Stimulated activated CD4-positive, alpha-beta T cell treated with anti-CD3 and anti-CD28 coated beads, Interleukin-4, amount 100 ng/mL, for 24 hours (primary cell): ENCODE results near the gene TMEM144.

Experiments used
- DNase-seq: peaks from one replicate; pipeline ENCODE4 v3.0.0-alpha.2; 2020

The TMEM144 gene

GRCh38 chr4:158209825-158210807 is at the start of gene TMEM144:
TMEM144 (plus strand) TSS chr4:158210486; CDS start chr4:158212668, 2,182 bp downstream.
- peak; percentile 34 for DNase-seq

DNA sequence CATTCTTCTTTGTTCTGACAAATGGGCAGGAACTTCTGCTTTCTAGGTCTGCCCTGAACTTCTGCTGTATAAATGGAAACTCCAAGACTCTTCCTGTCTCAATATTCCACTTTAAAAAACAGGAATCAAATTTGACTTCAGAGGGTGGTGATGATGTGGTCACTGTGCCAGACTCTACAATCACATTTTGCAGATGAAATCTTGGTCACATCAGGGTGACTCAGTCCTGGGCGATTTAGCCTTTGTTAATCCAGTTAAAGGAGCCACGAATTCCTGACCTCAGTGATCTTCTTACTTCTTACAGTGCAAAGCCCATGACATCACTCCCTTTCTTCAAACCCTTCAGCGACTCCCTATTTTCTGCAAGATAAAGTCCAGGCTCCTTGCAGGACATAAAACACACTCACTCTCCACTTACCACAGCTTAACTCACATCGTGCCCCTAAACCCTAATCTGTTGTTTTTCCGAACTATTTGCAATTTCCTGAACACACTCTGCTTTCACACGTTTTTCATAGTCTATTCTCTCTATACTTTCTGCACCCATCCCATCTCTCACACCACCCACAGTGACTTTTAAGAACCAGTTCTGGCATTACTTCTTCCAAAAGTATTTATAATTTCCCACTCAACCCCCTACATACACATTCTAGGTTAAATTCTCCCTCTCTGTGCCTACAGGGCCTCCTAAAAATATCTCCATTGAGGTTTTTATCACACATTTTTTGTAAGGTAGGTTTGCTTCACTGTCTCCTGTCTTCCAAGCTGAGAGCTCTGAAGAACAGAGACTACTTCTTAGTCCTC is 48.5 kb upstream of the TMEM144 start:
- DNase-seq, result no peak

DNA sequence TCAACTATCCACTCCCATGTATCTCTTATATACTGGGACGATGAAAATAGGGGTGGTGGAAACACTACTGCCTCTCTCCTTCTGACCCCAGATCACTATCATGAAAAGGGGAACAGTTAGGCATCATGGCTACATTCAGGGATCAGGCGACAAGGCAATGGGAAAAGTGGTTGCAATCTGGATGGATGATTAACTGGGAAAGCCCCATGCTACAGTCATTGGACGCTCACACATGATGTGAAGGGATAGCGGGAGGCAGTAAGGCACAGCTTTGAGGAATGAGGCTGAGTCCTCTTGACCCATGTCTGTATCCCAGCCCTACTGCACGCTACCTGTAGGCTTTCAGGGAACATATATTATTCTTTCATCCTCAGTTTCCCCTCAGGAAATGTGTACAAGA is 47.7 kb upstream of the TMEM144 start:
- DNase-seq, result no peak

- no peak for DNase-seq
Observed at GRCh38 chr4:158163941-158164767, 46.1 kb upstream of the TMEM144 start.

GRCh38 chr4:158164768-158165213 is 45.5 kb upstream of the TMEM144 start:
- DNase-seq, result no peak

DNA sequence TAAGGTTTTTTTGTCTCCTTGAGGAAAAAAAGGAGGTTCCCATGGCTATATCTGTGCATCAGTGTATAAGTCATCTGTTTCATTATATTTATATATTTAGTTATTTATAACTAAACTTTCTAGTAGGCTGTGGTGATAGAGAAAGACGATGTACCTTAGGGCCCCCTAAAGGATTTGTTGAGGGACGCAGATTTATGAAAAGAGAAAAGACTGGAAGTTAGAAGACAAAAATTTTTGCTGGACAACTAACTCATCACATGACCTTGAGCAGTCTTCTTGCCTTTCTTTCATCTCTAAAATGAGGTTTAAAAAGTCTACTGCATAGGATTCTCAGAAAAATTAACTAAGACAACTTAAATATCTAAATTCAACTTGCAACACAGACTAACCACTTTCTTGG is 43.6 kb upstream of the TMEM144 start:
- DNase-seq, result no peak

DNA sequence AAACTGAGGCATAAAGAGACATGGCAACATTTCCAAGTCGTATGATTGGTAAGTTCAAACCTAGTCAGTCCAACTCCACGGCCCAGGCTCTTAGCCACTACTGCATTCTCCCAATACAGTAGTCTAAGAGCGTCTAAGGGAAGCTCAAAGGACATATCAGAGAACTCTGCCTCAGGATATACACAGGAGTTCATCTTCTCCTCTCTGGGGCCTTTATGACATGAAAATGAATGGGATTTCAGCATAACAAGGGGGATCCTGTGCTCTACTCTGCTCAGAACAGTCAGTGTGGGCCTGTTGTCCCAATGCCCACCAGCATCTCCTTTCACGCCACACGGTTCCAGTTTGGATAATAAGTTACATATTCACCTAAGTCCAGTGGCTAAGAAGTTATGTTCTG is 41.7 kb upstream of the TMEM144 start:
- no peak for DNase-seq

DNA sequence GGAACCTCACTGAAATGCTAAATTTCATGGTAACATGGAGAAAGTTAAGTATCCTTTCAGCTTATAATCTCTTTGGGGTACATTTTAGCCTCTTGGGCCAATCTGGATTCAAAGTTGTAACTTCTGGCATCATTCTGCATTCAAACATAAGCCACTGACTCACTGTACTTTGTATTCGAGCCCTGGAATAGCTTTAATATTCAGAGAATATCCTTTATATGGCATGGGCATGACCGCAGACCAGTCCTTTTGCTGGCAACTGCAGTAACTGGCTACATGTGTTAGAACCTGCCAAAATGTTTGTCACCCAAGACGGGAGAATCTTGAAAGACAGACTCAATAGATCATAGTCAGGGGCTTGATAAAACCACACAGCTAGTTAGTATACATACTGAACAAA is 40.8 kb upstream of the TMEM144 start:
- DNase-seq, result no peak

- DNase-seq, result no peak
Observed at GRCh38 chr4:158169931-158170690, 40.2 kb upstream of the TMEM144 start.

GRCh38 chr4:158170691-158171561 is 39.4 kb upstream of the TMEM144 start:
- no peak for DNase-seq

DNA sequence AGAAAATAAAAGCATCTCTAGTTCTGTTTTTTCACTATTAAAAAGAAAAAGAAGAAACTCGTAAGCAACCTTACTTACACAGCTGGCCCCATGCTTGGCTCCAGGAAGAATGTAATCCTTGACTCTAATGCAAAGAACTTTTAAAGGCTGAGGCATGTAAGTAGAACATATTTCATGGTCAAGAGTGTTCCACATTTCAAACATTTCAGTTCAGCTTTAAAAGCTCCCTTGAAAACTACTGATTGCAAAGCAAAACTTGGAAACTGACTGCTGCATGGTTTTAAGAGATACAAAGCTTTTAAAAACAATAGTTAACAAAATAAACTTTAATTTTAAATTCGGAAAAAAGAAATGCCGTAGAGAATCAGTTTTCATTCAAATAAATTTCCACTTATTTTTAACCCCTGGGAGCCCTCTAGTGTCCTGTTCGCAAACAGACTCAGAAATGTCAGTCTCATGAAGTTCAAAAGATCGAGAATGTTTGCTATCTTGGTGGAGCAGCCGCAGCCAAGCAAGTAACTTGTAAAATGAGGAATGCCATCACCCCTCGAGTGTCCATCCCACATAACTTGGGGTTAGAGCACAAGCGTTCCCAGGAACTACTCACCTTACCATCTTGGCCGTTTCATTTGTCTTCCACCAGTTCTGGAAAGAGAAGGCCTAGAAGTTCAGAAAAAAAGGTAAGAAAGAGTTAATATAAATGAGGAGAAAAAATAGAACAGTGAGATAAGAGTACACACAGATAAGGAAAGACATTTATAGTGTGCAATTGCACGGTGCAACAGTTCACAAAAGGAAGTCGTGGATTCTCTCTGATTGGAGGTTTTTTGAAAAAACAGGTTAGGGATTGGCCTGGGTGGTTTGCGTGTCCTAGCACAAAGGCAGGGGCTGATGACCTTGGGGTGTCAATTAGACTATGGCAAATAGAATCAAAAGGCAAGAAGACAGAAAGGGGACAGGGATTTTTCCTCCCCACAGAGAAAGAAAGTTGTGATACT is 37.7 kb upstream of the TMEM144 start, which contains the start of gene GASK1B:
GASK1B (minus strand) TSS at position 765 of the 998 bp plus-strand sequence. CDS start 1,650 bp downstream, outside the sequence.
- DNase-seq, result no peak

DNA sequence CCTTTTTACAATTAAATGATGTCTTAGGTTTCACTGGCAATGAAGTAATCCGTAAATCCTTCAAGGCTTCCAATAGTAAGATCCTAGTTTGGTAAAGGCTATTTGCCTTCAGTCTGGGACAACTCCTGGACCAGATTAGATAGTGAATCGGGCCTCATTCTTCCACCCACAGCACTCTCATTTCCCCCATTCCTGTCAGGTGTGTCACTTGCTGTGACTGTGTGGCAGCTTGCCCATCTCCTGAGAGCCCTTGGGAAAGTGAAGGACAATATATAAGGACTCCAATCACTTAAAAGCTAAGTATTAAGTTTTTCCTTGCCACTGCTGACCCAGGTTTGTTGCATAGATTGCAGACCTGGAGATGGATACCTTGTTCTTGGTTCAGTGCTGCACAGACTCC is 34.2 kb upstream of the TMEM144 start:
- no peak for DNase-seq

DNA sequence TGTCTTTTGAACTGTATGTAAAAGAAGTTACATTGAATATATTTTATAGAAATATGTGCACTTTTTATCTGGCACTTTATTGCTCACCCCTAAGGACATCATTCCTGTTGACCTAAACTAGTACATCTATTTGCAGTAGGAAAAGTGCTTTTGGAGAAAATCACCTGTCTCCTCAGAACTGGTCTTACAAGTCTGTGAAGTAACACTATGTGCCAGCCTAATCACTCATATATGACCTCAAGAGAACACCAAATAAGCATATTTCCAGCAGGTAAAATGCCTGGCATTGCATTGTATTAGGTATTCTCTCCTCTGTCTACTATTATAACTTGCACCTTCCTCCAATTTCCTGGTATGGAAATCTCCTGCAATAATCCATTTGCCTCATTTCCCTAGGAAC is 33.5 kb upstream of the TMEM144 start:
- no peak for DNase-seq

DNA sequence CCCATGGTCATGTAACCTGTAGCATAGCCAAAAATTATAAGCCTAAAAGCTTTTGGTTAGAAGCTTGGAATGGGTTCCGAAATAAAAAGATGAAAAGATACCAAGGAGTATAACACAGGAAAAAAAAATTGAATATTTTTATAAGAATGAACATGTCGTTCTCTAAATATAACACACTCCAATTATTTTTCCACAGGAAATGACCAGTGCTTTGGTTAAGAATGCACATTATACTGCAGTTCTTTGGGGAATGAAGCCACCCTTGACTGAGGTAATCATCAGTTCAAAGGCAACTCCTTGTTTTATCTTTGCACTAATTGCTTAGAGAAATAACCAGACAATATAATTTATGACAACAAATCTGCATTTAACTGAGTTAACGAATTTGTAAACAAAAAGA is 30.8 kb upstream of the TMEM144 start:
- DNase-seq, result no peak

DNA sequence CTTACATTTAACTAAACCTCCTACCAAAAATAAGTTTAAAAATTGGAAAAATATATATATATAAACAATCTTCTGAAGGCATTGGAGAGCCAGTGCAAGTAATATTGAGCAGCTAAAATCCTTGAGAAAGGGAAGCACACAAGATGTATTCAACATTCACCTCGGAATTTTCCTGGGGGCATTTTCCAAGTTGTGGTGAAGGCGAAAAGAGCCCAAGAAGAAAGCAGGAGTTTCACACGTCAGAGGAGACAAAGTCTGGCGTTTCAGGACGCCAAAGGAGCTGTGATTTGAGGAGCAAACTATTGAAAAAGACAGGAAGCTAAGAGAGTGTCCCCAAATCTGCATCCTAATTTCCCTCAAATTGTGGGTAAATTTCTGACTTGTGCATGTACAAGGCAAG is 28.4 kb upstream of the TMEM144 start:
- DNase-seq, result no peak

DNA sequence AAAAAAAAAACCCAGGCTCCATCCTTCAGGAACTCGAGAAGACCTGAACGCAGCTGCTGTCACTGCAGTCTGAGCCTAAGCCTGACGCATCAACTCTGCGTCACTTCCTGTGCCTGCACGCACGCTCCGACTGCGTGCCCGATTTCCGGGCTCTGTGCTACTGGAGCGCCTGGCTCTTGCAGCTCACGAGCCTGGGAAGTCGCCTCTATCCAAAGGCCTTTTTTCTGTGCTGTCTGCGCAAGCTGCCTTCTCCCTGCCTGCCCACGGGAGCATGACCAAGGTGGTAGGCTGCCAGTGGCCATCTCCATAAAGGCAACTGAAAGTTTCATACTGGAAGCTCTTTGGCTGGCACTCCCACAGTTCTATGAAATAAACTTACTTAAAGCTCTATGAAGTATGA is 27.6 kb upstream of the TMEM144 start:
- DNase-seq, result no peak

DNA sequence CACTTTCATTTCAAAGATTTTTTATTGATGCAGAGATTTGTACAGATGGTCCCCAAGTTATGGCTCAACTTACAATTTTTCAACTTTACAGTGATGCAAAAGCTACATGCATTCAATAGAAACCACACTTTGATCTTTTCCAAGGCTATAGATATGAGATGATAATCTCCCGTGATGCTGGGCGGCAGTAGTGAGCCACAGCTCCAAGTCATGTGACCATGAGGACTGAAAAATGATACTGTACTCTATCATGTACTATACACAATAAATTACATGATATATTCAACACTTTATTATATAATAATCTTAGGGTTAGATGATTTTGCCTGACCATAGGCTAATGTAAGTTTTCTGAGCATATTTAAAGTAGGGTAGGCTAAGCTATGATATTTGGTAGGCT is 23.5 kb upstream of the TMEM144 start:
- DNase-seq, result no peak

DNA sequence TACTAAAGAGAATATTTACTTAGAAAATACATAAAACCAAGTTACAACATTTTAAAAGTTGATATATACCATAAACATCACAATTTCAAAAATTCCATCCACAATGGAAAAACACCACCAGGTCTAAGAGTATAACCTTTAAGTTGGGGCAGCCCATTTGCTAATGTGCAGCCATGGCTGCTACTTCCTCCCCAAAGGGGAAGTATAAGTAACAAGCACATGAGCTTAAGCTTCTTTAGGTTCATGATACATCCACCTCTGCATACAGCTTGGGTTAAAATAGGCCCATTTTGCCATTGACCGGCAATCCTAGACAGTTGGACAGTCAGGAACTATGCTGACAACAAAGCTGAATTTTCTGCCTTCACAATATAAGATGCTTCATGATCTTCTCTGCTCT is 20.9 kb upstream of the TMEM144 start:
- DNase-seq, result no peak

GRCh38 chr4:158190718-158191117 is 19.6 kb upstream of the TMEM144 start:
- no peak for DNase-seq
